Mammary epithelial cell (primary cell): Measurements from ENCODE around the gene CCR9.

Experiments used
- CTCF ChIP-seq, 2 donors: IDR thresholded peaks in 1 of 2; conservative IDR thresholded peaks in 1 of 2; 2 replicates each; pipeline ENCODE4 v1.5.1; 2011 to 2012; ENCODE audit warnings: inconsistent platforms in 2 of 2, low read length in 2 of 2, mild to moderate bottlenecking in 2 of 2, control low read depth in 1 of 2, low read depth in 1 of 2; ENCODE audit not compliant: insufficient read depth in 1 of 2; ENCODE audit errors: extremely low read depth in 1 of 2
- EZH2 ChIP-seq: IDR thresholded peaks from 2 replicates; pipeline ENCODE4 v1.6.1; 2012; ENCODE audit warnings: low read length, inconsistent platforms, borderline replicate concordance

GRCh38 chr3:45905755-45906154, 19.4 kb downstream of the CCR9 start:
- TF ChIP-seq CTCF (conservative IDR thresholded peaks at IDR 0.05 in 1 of 2, IDR thresholded peaks at IDR 0.05 in 1 of 2; ENCODE audit: extremely low read depth in 1 of 2, insufficient read depth in 1 of 2, low read depth in 1 of 2, low read length in 2 of 2) (no peak), EZH2 (no peak)
